Nephron progenitor cell (in vitro differentiated cells): ENCODE results near the gene NPFFR1.
A peak's percentile ranks its signal among the peaks of the same experiment; 100 is the strongest.

Source experiments
- DNase-seq: peaks from one replicate; pipeline ENCODE4 v3.0.0; 2021
- H3K27ac Mint-ChIP-seq: 2 replicates; pipeline ENCODE4 v1.8.0; 2021; ENCODE audit warnings: mild to moderate bottlenecking, moderate library complexity, mixed read lengths
- H3K27me3 Mint-ChIP-seq: 2 replicates; pipeline ENCODE4 v1.8.0; 2021; ENCODE audit warnings: mild to moderate bottlenecking, low read depth, mixed read lengths; ENCODE audit not compliant: poor library complexity
- H3K36me3 Mint-ChIP-seq: 2 replicates; pipeline ENCODE4 v1.8.0; 2021; ENCODE audit warnings: low read depth, mixed read lengths
- H3K4me1 Mint-ChIP-seq: 2 replicates; pipeline ENCODE4 v1.8.0; 2021; ENCODE audit warnings: mixed read lengths
- H3K4me3 Mint-ChIP-seq: 2 replicates; pipeline ENCODE4 v1.8.0; 2021; ENCODE audit warnings: mild to moderate bottlenecking, moderate library complexity, mixed read lengths
- H3K9me3 Mint-ChIP-seq: 2 replicates; pipeline ENCODE4 v1.8.0; 2021; ENCODE audit warnings: mild to moderate bottlenecking, moderate library complexity, mixed read lengths
- CTCF ChIP-seq: fragments of 200-600 bp; sonication (generic); IDR thresholded peaks from 2 replicates; pipeline ENCODE4 v1.5.0; 2021; ENCODE audit warnings: antibody characterized with exemption

The NPFFR1 gene

GRCh38 chr10:70267161-70267933, 16.5 kb downstream of the NPFFR1 start:
- no peaks in the 10 kb centered on the region for H3K36me3 Mint-ChIP-seq
- H3K27me3 Mint-ChIP-seq, result peaks cover 13% of the 10 kb centered on the region
- H3K4me1 Mint-ChIP-seq, result peaks cover 7% of the 10 kb centered on the region
- peak; percentile 14 for DNase-seq
- no peak overlapping the region for H3K27ac Mint-ChIP-seq
- no peak overlapping the region for H3K4me3 Mint-ChIP-seq
- TF ChIP-seq CTCF, result no peak
- H3K9me3 Mint-ChIP-seq, result peaks cover 7% of the 10 kb centered on the region

GRCh38 chr10:70266701-70267100, 17.1 kb downstream of the NPFFR1 start:
- Mint-ChIP-seq H3K4me1 (peaks cover 7% of the 10 kb centered on the region), H3K9me3 (peaks cover 12% of the 10 kb centered on the region), H3K27me3 (peaks cover 13% of the 10 kb centered on the region), H3K27ac (no peak overlapping the region), H3K36me3 (no peaks in the 10 kb centered on the region), H3K4me3 (no peak overlapping the region)
- DNase-seq, result no peak
- no peak for TF ChIP-seq CTCF

- no peak for DNase-seq
- no peak overlapping the region for H3K4me3 Mint-ChIP-seq
- peaks cover 7% of the 10 kb centered on the region for H3K4me1 Mint-ChIP-seq
- H3K9me3 Mint-ChIP-seq, result peaks cover 19% of the 10 kb centered on the region
- H3K36me3 Mint-ChIP-seq, result no peaks in the 10 kb centered on the region
- peaks cover 13% of the 10 kb centered on the region for H3K27me3 Mint-ChIP-seq
- no peak for TF ChIP-seq CTCF
- H3K27ac Mint-ChIP-seq, result no peak overlapping the region
Observed at GRCh38 chr10:70266056-70266455, 17.7 kb downstream of the NPFFR1 start.

GRCh38 chr10:70265032-70265689, 18.6 kb downstream of the NPFFR1 start:
- no peak for TF ChIP-seq CTCF
- Mint-ChIP-seq H3K27ac (no peak overlapping the region), H3K36me3 (no peaks in the 10 kb centered on the region), H3K27me3 (peaks cover 13% of the 10 kb centered on the region), H3K9me3 (peaks cover 19% of the 10 kb centered on the region), H3K4me1 (peaks cover 7% of the 10 kb centered on the region), H3K4me3 (no peak overlapping the region)
- no peak for DNase-seq

GRCh38 chr10:70260734-70261133, 23.1 kb downstream of the NPFFR1 start:
- Mint-ChIP-seq H3K4me1 (peaks cover 5% of the 10 kb centered on the region), H3K27ac (no peak overlapping the region), H3K9me3 (peaks cover 15% of the 10 kb centered on the region), H3K27me3 (peaks cover 31% of the 10 kb centered on the region), H3K4me3 (no peak overlapping the region), H3K36me3 (no peaks in the 10 kb centered on the region)
- TF ChIP-seq CTCF, result no peak
- DNase-seq, result no peak
